Erythroblast (primary cell): ENCODE measurements around the gene ANKRD34A.

Experiments used
- GATA1 ChIP-seq: IDR thresholded peaks from 2 replicates; pipeline ENCODE4 v1.6.1; 2011; ENCODE audit warnings: low read depth, mild to moderate bottlenecking, control low read depth, low read length, moderate library complexity
- POLR2A ChIP-seq: IDR thresholded peaks from 2 replicates; pipeline ENCODE4 v1.6.1; 2011; ENCODE audit warnings: mild to moderate bottlenecking, low read length

DNA sequence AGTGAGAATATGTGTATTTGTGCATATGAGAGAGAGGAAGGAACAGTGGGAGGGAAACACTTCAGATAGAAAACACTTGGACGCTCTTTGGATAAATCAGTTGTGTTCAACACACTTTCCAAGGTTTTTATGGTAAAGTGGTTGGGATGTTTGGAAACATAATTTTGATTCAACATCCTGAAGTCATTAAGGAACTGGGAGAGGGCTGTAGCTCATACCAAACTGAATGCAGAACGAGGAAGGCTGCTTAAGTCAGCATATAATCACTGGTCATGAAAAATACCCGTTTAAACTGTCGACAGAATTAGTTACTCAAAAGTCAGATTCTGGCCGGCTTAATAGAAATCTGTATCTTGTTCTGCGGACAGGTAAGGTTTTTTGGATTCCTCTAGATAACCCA lies 21.5 kb downstream of the ANKRD34A start:
- TF ChIP-seq POLR2A (no peak), GATA1 (no peak)
